Measurements from ENCODE around the gene PRKCSH. TPM values are rescaled to one million over a fixed set of nuclear protein-coding genes. Genes with fewer than 3 reads are reported as not detected.
"Not testable (repeated sequence)": the region's sequence is repeated elsewhere in the genome, so short reads cannot be mapped to it uniquely, and the experiment has no call there.

The PRKCSH gene
- total RNA-seq, 1 donor from 2014 or later: 123 TPM

DNA sequence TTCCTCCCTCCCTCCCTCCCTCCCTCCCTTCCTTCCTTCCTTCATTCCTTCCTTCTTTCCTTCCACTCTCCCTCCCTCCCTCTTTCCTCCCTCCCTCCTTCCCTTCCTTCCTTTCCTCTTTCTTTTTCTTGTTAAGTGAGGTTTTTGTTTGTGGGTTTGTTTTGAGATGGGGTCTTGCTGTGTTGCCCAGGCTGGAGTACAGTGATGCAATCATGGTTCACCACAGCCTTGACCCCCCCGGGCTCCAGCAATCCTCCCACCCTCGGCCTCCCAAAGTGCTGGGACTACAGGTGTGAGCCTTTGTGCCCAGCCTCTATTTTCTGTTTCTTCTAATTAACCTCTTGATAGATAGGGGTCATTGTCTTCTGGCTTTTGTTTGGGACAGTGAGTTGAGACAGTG, 26.0 kb downstream of the PRKCSH start:
- ATAC-seq: no peak
- intact Hi-C loops (cut with DNase I): no loop called here
- DNase-seq (ENCODE audit: missing footprints): no peak

DNA sequence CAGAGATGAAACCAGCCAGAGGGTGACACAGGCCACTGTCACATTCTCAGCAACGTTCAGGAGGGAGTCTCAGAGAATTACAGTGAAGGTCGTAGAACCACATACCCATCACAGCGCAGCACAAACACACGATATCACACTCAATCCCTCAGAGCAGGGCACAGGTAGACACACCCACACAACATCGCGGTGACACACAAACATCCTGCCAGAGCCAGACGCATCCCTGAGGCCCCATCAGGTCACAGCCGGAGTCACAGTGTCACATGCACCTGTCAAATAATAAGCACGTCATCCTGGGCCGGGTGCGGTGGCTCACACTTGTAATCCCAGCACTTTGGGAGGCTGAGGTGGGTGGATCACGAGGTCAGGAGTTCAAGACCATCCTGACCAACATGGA, 28.0 kb downstream of the PRKCSH start:
- DNase-seq (ENCODE audit: missing footprints) (no peak), ATAC-seq (no peak)
- intact Hi-C loops (cut with DNase I): no loop called here

DNA sequence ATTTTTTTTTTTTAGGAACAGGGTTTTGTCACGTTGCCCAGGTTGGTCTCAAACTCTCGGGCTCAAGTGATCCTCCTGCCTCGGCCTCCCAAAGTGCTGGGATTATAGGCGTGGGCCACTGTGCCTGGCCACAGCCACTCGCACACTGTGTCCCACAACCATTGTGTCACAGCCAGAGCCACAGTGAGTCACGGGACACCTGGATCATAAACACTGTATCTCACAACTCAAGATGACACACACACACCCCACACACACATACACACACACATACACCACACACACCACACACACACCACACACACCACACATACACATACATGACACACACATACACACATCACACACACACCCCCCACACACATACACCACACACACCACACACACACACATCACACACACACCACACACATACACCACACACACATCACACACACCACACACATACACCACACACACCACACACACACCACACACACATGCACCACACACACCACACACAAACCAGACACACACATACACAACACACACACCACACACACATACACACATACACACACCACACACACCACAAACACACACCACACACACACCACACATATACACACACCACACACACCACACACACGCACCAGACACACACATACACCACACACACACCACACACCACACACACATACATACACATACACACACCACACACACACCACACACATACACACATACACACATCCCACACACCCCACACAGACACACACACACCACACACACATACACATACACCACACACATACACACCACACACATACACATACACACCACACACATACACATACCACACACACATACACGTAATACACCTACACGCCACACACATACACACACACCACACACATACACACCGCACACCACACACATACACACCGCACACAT, 29.2 kb downstream of the PRKCSH start:
- intact Hi-C loops (cut with DNase I): no loop called here
- ATAC-seq (no peak), DNase-seq (ENCODE audit: missing footprints) (no peak)

DNA sequence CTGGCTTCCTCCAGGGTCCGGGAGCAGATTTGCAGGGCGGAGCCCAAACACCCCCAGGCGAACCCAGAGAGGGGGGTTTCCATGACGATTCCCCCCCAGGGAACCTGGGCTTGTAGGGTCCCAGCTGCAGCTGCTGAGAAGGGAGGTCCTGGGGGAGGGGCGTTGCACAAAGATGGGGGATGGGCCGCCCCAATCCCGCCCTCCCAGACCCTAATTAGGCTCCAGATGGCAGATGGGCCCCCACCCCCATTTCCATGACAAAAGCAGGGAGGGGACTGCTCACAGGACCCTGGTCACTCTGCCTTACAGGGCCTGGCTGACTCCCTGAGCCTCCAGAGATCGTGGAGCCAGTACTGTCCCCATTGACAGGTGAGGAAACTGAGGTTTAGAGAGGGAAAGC, 30.2 kb downstream of the PRKCSH start:
- ATAC-seq (no peak), DNase-seq (ENCODE audit: missing footprints) (no peak)
- intact Hi-C loops (cut with DNase I): no loop called here

DNA sequence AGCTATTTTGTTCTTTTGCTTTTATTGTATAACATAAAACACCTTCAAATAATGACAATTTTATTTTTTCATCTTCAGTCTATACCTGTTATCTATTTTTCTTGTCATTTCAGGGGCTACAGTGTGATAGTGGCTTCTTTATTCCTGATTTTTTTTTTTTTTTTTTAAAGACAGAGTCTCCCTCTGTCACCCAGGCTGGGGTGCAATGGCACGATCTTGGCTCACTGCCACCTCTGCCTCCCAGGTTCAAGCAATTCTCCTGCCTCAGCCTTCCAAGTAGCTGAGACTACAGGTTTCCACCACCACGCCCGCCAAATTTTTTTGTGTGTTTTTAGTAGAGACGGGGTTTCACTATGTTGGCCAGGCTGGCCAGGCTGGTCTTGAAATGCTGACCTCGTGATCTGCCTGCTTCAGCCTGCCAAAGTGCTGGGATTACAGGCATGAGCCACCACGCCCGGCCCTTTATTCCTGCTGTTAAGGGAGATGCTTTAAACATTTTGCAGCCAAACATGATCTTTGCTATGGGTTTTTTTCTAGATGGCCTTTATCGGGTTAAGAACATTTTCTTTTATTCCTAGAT, 32.9 kb downstream of the PRKCSH start:
- ATAC-seq; intact Hi-C loops (cut with DNase I); DNase-seq (ENCODE audit: missing footprints): not testable (repeated sequence)

DNA sequence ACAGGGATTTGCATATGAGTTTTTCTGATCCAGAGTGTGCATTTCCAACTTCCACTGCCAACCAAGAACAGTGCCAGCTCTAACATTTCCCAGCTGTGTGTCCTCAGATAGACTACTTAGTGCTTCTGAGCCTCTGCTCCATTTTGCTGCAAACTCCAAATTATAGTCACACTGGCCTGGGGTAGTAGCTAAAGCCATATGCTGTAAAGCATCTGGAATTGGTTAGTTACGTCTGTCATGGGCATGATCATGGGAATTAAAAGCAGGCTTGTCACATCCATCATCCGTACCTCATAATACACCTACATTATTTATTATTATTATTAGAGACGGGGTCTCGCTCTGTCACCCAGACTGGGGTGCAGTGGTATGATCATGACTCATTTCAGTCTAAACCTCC, 38.3 kb downstream of the PRKCSH start:
- intact Hi-C loops (cut with DNase I): no loop called here
- DNase-seq (ENCODE audit: missing footprints) (no peak), ATAC-seq (no peak)

DNA sequence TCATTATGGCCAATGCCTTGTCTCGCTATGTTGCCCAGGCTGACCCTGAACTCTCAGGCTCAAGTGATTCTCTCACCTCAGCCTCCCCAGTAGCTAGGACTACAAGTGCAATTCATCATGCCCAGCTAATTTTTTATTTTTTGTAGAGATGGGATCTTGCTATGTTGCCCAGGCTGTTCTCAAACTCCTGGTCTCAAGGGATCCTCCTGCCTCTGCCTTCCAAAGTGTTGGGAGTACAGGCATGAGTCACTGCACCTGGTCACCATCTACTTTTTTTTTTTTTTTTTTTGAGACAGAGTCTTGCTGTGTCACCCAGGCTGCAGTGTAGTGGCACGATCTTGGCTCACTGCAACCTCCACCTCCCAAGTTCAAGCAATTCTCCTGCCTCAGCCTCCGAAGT, 39.9 kb downstream of the PRKCSH start:
- peak; percentile 5 for DNase-seq (ENCODE audit: missing footprints)
- intact Hi-C loops (cut with DNase I); ATAC-seq: not testable (repeated sequence)

DNA sequence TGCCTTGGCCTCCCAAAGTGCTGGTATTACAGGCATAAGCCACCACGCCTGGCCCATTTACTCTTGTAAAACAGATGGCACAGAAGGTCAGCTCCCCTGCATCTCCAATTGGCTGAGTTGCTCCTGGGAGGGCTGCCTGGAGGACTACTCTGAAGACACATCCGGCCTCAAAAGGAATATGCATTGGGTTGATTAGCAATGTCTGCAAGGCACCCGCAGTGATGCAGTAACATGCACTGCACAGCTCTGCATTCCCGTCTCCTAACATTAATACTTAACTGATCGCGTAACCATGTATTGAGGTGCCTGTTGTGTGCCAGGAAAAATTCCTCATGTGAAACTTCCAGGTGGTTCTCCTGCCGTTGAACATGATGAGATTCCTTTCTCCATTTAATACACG, 40.4 kb downstream of the PRKCSH start:
- intact Hi-C loops (cut with DNase I): no loop called here
- ATAC-seq: no peak
- peak; percentile 15 for DNase-seq (ENCODE audit: missing footprints)

DNA sequence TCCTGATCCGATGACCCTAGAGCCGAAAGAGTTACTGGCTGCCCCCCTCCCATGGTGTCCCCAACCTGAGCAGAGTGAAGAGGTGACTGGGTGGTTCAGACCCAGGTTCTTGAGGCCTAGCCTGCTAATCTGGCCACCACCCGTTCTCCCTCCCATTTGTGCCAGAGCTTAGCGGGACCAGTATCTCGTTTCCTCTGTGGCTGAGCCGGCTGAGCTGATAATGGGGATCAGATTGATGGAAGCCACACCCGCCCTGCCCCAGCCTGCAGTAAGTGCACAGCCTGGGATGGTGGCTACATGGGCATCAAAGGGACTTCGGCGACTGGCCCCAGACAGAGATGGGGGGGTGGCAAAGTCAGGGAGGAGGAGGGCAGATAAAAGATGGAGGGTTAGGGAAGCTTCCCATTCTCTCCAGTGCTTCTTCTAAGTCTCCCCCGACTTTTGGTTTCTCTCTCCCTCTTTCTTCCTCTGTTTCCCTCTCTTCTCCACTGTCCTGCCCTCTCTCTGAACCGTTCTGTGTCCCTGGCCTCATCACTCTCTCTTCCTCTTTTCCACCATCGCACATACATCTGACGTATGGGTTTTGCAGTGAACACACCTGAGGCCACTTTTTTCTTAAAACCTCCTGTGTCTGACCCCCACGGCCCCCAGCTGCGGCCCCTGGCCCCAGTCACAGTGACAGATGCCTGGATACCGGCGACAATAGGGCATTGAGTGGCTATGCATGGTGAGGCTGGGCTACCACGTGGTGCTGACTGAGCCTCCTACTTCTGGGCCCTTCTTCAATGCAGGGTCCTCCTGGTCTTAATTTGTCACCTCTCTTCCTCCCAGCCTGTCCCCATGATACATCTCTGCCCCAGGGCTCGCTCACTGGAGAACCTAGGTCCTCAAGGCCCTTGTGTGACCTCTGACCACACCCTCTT, 43.0 kb downstream of the PRKCSH start:
- intact Hi-C loops (cut with DNase I): no loop called here
- DNase-seq (ENCODE audit: missing footprints): peak; percentile 49
- no peak for ATAC-seq

DNA sequence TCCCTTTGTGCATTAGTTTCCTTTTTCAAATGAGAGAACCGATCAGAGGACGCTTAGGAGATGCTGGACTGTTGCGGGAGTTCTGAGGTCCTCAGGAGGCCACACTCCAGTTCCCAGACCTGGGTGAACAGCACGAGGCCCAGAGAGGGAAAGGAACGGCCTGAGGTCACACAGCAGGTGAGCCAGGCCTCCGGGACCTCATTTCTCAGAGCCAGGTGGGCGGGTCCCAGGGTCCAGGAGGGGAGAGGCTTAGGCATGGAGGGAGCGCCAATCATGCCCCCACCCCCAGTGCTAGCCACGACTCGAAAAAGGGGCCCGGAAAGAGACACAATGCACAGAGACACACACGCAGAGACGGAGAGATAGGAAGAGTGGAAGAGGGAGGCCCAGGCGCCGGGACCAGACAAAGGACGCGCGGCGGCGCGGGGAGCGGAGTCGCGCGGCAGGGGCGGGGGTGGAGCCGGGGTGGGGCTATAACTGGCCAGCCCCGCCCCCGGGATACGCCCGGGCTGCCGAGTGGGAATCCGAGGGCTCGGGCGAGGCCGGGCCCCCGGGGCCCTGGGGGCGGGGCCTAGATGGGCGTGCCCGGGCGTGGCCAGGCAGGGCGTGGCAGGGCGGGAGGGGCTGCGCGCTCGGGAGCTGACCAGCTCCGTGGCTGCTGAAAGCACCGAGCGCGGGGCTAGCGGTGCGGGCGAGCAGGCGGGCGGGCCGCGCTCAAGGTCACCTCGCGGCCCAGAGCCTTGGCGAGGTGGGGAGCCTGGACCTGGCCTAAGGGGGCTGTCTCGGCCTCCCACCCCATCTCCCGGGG, 43.9 kb downstream of the PRKCSH start:
- intact Hi-C loops (cut with DNase I): no loop called here
- DNase-seq (ENCODE audit: missing footprints) (peak; percentile 74), ATAC-seq (peak; percentile 8)

DNA sequence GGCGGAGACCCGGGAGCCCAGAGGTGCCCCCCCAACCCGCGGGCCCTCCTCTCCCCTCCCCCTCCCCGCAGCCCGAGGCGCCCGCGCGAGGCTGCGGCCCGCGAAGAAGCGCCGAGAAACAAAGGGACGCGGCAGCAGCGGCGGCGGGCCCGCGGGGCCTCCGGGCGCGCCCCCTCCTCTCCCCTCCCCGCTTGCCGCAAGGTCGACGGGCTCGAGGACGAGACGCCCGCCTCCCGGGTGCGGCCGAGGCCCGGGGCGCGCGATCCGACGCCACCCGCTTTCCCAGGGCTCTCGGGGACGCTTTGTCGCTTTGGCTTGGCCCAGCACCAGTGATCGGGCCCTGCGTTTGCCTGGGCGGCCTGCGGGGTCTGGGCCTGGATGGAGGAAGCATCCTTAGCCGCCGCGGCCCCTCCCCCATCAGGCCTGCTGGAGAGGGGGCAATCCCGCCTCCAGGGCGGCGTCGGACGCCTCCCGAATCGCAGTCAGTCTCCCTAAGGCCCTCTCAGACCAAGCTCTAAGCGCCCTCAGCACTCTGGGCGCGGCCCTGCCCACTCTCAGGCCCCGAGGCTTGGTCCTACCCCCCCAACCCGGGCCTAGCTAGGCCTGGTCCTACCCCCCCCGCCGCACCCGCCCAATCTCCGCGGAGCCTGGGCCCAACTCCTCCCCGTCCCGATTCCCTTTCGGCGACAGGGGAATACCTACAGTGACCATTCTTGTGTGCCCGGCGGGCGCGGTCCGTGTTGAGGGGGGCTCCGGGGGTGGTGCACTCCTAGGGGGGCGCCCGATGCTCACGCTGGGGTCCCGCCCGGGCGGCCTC, 44.7 kb downstream of the PRKCSH start:
- intact Hi-C loops (cut with DNase I): loop anchor here (5.0 kb wide), 1 partner anchor 98 kb away; the partner anchor contains the start of gene EPOR
- DNase-seq (ENCODE audit: missing footprints): peak; percentile 56
- ATAC-seq: no peak

DNA sequence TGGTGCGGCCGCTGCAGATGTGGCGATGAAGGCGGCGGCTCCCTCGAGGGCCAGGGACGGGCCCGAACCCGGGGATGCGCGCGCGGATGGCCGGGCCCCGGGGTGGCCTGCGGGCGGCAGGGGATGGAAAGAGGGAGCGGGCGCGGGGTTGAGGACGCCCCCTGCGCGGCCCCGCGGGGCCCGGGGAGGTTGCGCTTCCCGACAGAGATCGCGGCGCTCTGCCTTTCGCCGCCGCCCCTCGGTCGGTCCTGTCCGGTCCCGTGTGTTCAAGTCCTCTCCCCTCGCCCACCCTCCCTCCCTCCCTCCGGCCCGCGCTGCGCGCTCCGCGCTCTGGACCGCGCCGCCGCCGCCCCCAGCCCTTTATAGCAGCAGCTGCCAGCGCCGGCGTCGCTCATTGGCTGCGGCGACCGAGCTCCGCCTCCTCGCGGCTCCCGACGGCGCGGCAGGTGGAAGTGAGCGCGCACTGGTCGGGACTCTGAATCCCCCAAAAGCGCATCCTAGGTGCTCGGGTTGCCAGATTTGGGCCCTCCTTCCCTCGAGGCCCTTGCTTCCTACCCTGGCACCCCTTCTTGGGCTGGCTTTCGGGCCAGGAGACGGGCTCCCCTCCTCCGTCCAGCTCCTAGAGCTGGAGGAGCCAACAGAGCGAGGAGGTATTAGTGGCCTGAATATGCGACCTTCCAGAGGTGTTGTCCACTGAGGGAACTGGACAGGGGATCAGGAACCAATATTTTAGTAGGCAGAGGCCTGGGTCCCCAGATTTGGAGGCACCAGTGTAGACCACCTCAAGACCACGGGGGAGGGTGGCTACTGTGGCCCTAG, 45.5 kb downstream of the PRKCSH start, which contains the start of gene ELAVL3:
ELAVL3 (minus strand) TSS at position 332 of the 819 bp plus-strand sequence. CDS start 438 bp downstream, outside the sequence.
- ATAC-seq (no peak), DNase-seq (ENCODE audit: missing footprints) (no peak)
- intact Hi-C loops (cut with DNase I): loop anchor here (5.0 kb wide), 1 partner anchor 99 kb away; the partner anchor contains the start of gene EPOR

DNA sequence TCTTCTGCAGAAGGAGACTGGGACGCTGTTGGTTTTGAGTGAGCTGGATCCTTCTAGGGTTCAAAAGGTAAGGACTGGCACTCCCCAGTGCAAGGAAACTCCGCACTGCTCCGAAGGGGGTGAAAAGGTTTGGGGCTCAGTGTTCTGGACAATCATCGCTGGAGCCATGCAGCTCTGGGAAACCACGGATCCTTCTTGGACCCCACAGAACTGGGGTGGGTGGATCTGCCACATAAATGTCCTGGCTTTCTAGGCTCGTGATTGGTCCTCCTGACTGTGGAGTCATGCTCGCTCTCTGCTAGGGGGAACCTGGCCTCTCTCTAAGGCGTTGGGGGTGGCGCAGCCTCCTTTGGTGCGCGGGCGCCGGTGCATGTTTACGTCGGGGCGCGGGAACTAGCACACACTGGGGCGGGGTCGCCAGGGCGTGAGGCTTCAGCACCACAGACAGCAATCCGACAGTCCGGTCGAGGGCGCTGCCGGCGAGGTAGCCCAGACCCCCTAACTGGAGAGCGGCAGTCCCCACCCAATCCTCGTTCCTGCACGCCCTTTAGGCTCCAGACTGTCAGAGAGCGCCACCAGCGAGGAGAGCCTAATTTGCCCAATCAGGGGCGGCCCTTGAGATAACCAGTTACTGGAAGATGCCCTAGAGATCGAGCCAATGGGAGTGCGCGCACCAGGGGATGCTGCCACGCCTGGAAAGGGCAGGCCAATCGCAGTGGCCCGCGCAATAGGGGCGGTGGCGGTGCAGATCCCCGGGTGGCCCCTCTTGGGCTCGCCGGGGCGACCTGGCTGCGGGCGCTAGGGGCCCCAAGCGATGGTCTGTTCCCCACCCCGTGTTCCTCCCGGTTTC, 46.3 kb downstream of the PRKCSH start:
- ATAC-seq: peak; percentile 71
- DNase-seq (ENCODE audit: missing footprints): peak; percentile 84
- intact Hi-C loops (cut with DNase I): loop anchor here (2.0 to 5.0 kb wide), 2 partner anchors 99 to 189 kb away; partner anchors contain the start of gene EPOR

DNA sequence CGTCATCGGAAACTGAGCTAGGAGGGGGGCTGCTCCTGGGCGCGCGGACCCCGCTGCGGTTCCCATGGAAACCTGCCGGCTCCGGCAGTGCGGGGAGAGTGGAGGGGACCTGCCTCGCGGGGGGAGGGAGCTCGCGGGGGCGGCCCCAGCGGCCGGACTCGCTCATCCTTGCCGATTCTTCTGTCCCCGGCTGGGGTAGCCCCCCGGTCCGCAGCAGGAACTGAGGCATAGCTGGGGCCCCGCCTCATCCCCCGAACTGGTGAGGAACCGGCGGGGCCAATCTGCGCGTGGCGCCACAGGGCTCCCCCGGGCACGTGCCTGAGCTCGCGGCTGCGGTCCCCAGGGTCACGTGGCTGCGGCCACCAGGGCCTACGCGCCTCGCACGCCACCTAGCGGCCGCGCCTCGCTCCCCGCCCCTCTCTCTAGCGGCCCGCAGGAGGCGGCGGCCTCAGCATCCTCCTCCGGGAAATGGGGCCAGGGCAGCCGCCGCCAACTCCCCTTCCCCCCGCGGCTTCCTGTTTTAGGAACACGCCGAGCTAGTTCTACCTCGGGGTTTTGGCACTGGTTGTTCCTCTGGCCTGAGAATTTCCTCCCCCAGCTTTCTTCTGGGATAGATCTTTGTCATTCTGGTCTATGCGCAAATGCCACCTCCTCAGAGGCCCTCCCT, 47.1 kb downstream of the PRKCSH start:
- intact Hi-C loops (cut with DNase I): loop anchor here (2.0 to 5.0 kb wide), 2 partner anchors 100 to 190 kb away; partner anchors contain the start of gene EPOR
- DNase-seq (ENCODE audit: missing footprints): peak; percentile 94
- peak; percentile 88 for ATAC-seq

Measured in Right ventricle myocardium inferior (tissue), 1 donor.